ENCODE data around the gene SLC6A5. TPM values are rescaled to one million over a fixed set of nuclear protein-coding genes. Genes with fewer than 3 reads are reported as not detected.

SLC6A5 gene
- total and polyA plus RNA-seq, 10 of the 15 experiments (the other 5 are each of a cell fraction or from before 2014, with no cell fraction given) = 0.01 TPM; not detected in 9

- TF ChIP-seq CUX1 (IDR thresholded peaks at IDR 0.05; ENCODE audit: insufficient replicate concordance, low read depth, low read length) = no peak
- no peak for TF ChIP-seq MAX (IDR thresholded peaks at IDR 0.05; ENCODE audit: low read depth, low read length)
- TF ChIP-seq HCFC1 (IDR thresholded peaks at IDR 0.05; ENCODE audit: low read length) = no peak
- TF ChIP-seq SIX5 (IDR thresholded peaks at IDR 0.05; ENCODE audit: low read depth, low read length, severe bottlenecking) = no peak
- TF ChIP-seq TAF1 (IDR thresholded peaks at IDR 0.05; ENCODE audit: borderline replicate concordance, low read depth, low read length) = no peak
- no peak for TF ChIP-seq USF1 (IDR thresholded peaks at IDR 0.05; ENCODE audit: borderline replicate concordance, extremely low read length, insufficient read depth, low read depth, low read length)
- TF ChIP-seq WRNIP1 (IDR thresholded peaks at IDR 0.05; ENCODE audit: borderline replicate concordance, low read depth, low read length) = no peak
Measured at GRCh38 chr11:20589796-20590195, 9.6 kb upstream of the SLC6A5 start (continued).

All from GM12878 (cell line).